HL-60 (cell line): Measurements from ENCODE around the gene ARHGAP24.

Source experiments
- DNase-seq, 2 experiments: peaks; one replicate each; pipeline ENCODE4 v3.0.0-alpha.2; 2010 to 2020; ENCODE audit warnings: low read depth in 1 of 2, low spot score in 1 of 2
- H3K27ac ChIP-seq: fragments of 250-450 bp; sonication (Bioruptor Pico); replicated peaks from 2 replicates; pipeline ENCODE4 v1.5.1; 2020; ENCODE audit warnings: mild to moderate bottlenecking, moderate library complexity
- H3K27me3 ChIP-seq: fragments of 250-450 bp; sonication (Bioruptor Pico); 2 replicates; pipeline ENCODE4 v1.5.1; 2021; ENCODE audit warnings: mild to moderate bottlenecking, moderate library complexity; ENCODE audit not compliant: insufficient read depth, poor library complexity, severe bottlenecking
- H3K4me3 ChIP-seq: replicated peaks from 2 replicates; pipeline ENCODE4 v1.5.1; 2011; ENCODE audit warnings: mild to moderate bottlenecking, control low read depth, low read length; ENCODE audit not compliant: insufficient read depth
- CTCF ChIP-seq: IDR thresholded peaks from one replicate; pipeline ENCODE4 v1.5.1; 2011; ENCODE audit warnings: low read length, control low read depth, inconsistent platforms; ENCODE audit not compliant: insufficient read depth
- GABPA ChIP-seq: IDR thresholded peaks from 2 replicates; pipeline ENCODE4 v1.6.1; 2012; ENCODE audit warnings: low read depth
- POLR2AphosphoS5 ChIP-seq: IDR thresholded peaks from 2 replicates; pipeline ENCODE4 v1.6.1; 2012; ENCODE audit warnings: low read depth
- REST ChIP-seq: IDR thresholded peaks from 2 replicates; pipeline ENCODE4 v1.6.1; 2012; ENCODE audit warnings: low read depth; ENCODE audit not compliant: insufficient replicate concordance
- SPI1 ChIP-seq: IDR thresholded peaks from 2 replicates; pipeline ENCODE4 v1.6.1; 2012; ENCODE audit warnings: low read depth, mild to moderate bottlenecking, borderline replicate concordance

Gene ARHGAP24

GRCh38 chr4:85573270-85573669 lies 98.3 kb downstream of the ARHGAP24 start:
- no peaks in the 10 kb centered on the region for H3K27me3 ChIP-seq
- H3K4me3 ChIP-seq = no peak overlapping the region
- no peak overlapping the region for H3K27ac ChIP-seq
- no peak for TF ChIP-seq GABPA
- no peak for TF ChIP-seq CTCF
- no peak for TF ChIP-seq POLR2AphosphoS5
- TF ChIP-seq SPI1 = no peak
- TF ChIP-seq REST = no peak
- DNase-seq = no peak

- H3K27ac ChIP-seq = no peak overlapping the region
- TF ChIP-seq CTCF (no peak), GABPA (no peak), POLR2AphosphoS5 (no peak), SPI1 (no peak), REST (no peak)
- DNase-seq = no peak
- H3K27me3 ChIP-seq = no peaks in the 10 kb centered on the region
- no peak overlapping the region for H3K4me3 ChIP-seq
These were observed 102.4 kb downstream of the ARHGAP24 start for GRCh38 chr4:85577307-85577706.

GRCh38 chr4:85579942-85580341 lies 105.0 kb downstream of the ARHGAP24 start:
- Histone ChIP-seq H3K27ac (no peak overlapping the region), H3K27me3 (no peaks in the 10 kb centered on the region), H3K4me3 (no peak overlapping the region)
- TF ChIP-seq REST = no peak
- no peak for TF ChIP-seq CTCF
- TF ChIP-seq GABPA = no peak
- no peak for TF ChIP-seq POLR2AphosphoS5
- TF ChIP-seq SPI1 = no peak
- no peak for DNase-seq
